CD8-positive, alpha-beta memory T cell (primary cell): Measurements from ENCODE around the gene POPDC3. TPM values are rescaled to one million over a fixed set of nuclear protein-coding genes. Genes with fewer than 3 reads are reported as not detected.
"Not testable (repeated sequence)": the region's sequence is repeated elsewhere in the genome, so short reads cannot be mapped to it uniquely, and the experiment has no call there.

Experiments used
- CTCF ChIA-PET: fragments of 350-600 bp; sonication (Branson Sonifier 250); formaldehyde crosslinking; loops from one replicate; lab custom pipeline; 2021; ENCODE audit warnings: antibody characterized with exemption; lab: Charles Lee
- POLR2A ChIA-PET: fragments of 350-600 bp; sonication (Branson Sonifier 250); formaldehyde crosslinking; loops from one replicate; lab custom pipeline; 2021; ENCODE audit warnings: antibody characterized with exemption; lab: Charles Lee
- DNase-seq, 5 donors: peaks; one replicate each; pipeline versions ENCODE4 v3.0.0 to v3.0.0-alpha.2; 2020 to 2022; ENCODE audit warnings: mixed read lengths in 1 of 5
- H3K27ac ChIP-seq: one replicate; pipeline ENCODE4 v1.7.0; 2013; ENCODE audit warnings: low read depth, mild to moderate bottlenecking, low read length, moderate library complexity
- H3K27me3 ChIP-seq: 2 replicates; pipeline ENCODE4 v1.7.0; 2013; ENCODE audit warnings: low read length, mild to moderate bottlenecking; ENCODE audit not compliant: insufficient read depth, poor library complexity, severe bottlenecking
- H3K36me3 ChIP-seq: 2 replicates; pipeline ENCODE4 v1.7.0; 2013; ENCODE audit warnings: mild to moderate bottlenecking, low read length, moderate library complexity; ENCODE audit not compliant: insufficient read depth
- H3K4me1 ChIP-seq: 2 replicates; pipeline ENCODE4 v1.7.0; 2013; ENCODE audit warnings: mild to moderate bottlenecking, low read length, moderate library complexity; ENCODE audit not compliant: insufficient read depth
- H3K4me3 ChIP-seq: 2 replicates; pipeline ENCODE4 v1.7.0; 2013; ENCODE audit warnings: mild to moderate bottlenecking, low read length
- H3K9me3 ChIP-seq: 2 replicates; pipeline ENCODE4 v1.7.0; 2013; ENCODE audit warnings: mild to moderate bottlenecking, low read length
- H3K27ac Mint-ChIP-seq, 8 donors: one replicate each; pipeline ENCODE4 v1.8.0; 2020 to 2021; ENCODE audit warnings: mixed read lengths in 8 of 8, mild to moderate bottlenecking in 6 of 8, inconsistent platforms in 3 of 8, moderate library complexity in 3 of 8
- H3K27me3 Mint-ChIP-seq, 2 donors: one replicate each; pipeline ENCODE4 v1.8.0; 2020 to 2021; ENCODE audit warnings: mixed read lengths in 2 of 2, mild to moderate bottlenecking in 1 of 2, moderate library complexity in 1 of 2
- H3K36me3 Mint-ChIP-seq, 3 donors: one replicate each; pipeline ENCODE4 v1.8.0; 2020 to 2021; ENCODE audit warnings: mixed read lengths in 3 of 3, inconsistent platforms in 1 of 3, mild to moderate bottlenecking in 1 of 3
- H3K4me1 Mint-ChIP-seq, 3 donors: one replicate each; pipeline ENCODE4 v1.8.0; 2020 to 2021; ENCODE audit warnings: mixed read lengths in 3 of 3, inconsistent platforms in 1 of 3, mild to moderate bottlenecking in 1 of 3
- H3K4me3 Mint-ChIP-seq, 7 donors: one replicate each; pipeline ENCODE4 v1.8.0; 2020 to 2021; ENCODE audit warnings: mixed read lengths in 7 of 7, mild to moderate bottlenecking in 6 of 7, moderate library complexity in 4 of 7, inconsistent platforms in 2 of 7
- H3K9me3 Mint-ChIP-seq, 5 donors: one replicate each; pipeline ENCODE4 v1.8.0; 2020 to 2022; ENCODE audit warnings: mixed read lengths in 5 of 5, mild to moderate bottlenecking in 3 of 5, moderate library complexity in 2 of 5, inconsistent platforms in 1 of 5
- polyA plus RNA-seq: library from polyadenylated mRNA; unstranded; fragments of 300-500 nt; fragmentation: Illumina TruSeq; gene quantifications from one replicate; pipeline ENCODE4 v1.2.3, GENCODE V29; 2021
- total RNA-seq, 2 experiments: library from RNA; stranded (reverse); gene quantifications; one replicate each; pipeline ENCODE4 v1.2.3, GENCODE V29; 2021

Gene POPDC3
- not detected for total RNA-seq
- polyA plus RNA-seq, result not detected

GRCh38 chr6:105179244-105180065 is at the start of gene POPDC3:
POPDC3 (minus strand) TSS chr6:105180014; CDS start chr6:105161909, 18,105 bp downstream.
- Histone ChIP-seq H3K27me3 (no peaks in the 10 kb centered on the region), H3K4me3 (no peak within 1 kb of the TSS), H3K36me3 (no peaks in the 10 kb centered on the region), H3K9me3 (no peaks in the 10 kb centered on the region), H3K4me1 (no peaks in the 10 kb centered on the region), H3K27ac (no peak within 1 kb of the TSS)
- POLR2A ChIA-PET, result no interaction called here
- no peaks in the 10 kb centered on the region for H3K36me3 Mint-ChIP-seq
- no peaks in the 10 kb centered on the region for H3K9me3 Mint-ChIP-seq
- peaks cover 35 to 62% of the 10 kb centered on the region in 2 donors for H3K27me3 Mint-ChIP-seq
- H3K4me3 Mint-ChIP-seq, result peak within 1 kb of the TSS in 6 of 7 donors; percentile 20 to 72 (median 47)
- H3K27ac Mint-ChIP-seq, result no peak within 1 kb of the TSS
- peaks cover 0 to 14% (median 2%) of the 10 kb centered on the region in 3 donors for H3K4me1 Mint-ChIP-seq
- CTCF ChIA-PET, result no interaction called here
- DNase-seq, result no peak

- no peaks in the 10 kb centered on the region for H3K27me3 ChIP-seq
- no peaks in the 10 kb centered on the region for H3K4me1 ChIP-seq
- no peaks in the 10 kb centered on the region for H3K4me1 Mint-ChIP-seq
- POLR2A ChIA-PET, result no interaction called here
- no peaks in the 10 kb centered on the region for H3K36me3 ChIP-seq
- H3K4me3 Mint-ChIP-seq, result no peak overlapping the region
- H3K4me3 ChIP-seq, result no peak overlapping the region
- no peak overlapping the region for H3K27ac ChIP-seq
- H3K27ac Mint-ChIP-seq, result no peak overlapping the region
- H3K9me3 Mint-ChIP-seq, result peaks cover 0 to 3% (median 0%) of the 10 kb centered on the region in 5 donors
- no peak for DNase-seq
- no peaks in the 10 kb centered on the region for H3K9me3 ChIP-seq
- H3K36me3 Mint-ChIP-seq, result no peaks in the 10 kb centered on the region
- CTCF ChIA-PET, result no interaction called here
- H3K27me3 Mint-ChIP-seq, result peaks cover 19 to 37% of the 10 kb centered on the region in 2 donors
Measured at GRCh38 chr6:105227295-105227767, 47.5 kb upstream of the POPDC3 start.

- no peaks in the 10 kb centered on the region for H3K4me1 Mint-ChIP-seq
- DNase-seq, result no peak
- H3K36me3 Mint-ChIP-seq, result no peaks in the 10 kb centered on the region
- no peak overlapping the region for H3K4me3 ChIP-seq
- H3K4me3 Mint-ChIP-seq, result no peak overlapping the region
- no peak overlapping the region for H3K27ac ChIP-seq
- H3K9me3 ChIP-seq, result no peaks in the 10 kb centered on the region
- ChIA-PET POLR2A (no interaction called here), CTCF (no interaction called here)
- H3K36me3 ChIP-seq, result no peaks in the 10 kb centered on the region
- H3K27me3 ChIP-seq, result no peaks in the 10 kb centered on the region
- H3K27me3 Mint-ChIP-seq, result peaks cover 15 to 32% of the 10 kb centered on the region in 2 donors
- no peaks in the 10 kb centered on the region for H3K4me1 ChIP-seq
- H3K27ac Mint-ChIP-seq, result no peak overlapping the region
- peaks cover 0 to 3% (median 0%) of the 10 kb centered on the region in 5 donors for H3K9me3 Mint-ChIP-seq
Measured at GRCh38 chr6:105226598-105227294, 46.9 kb upstream of the POPDC3 start.

GRCh38 chr6:105223242-105223641 is 43.4 kb upstream of the POPDC3 start:
- no peaks in the 10 kb centered on the region for H3K36me3 ChIP-seq
- Mint-ChIP-seq H3K36me3 (no peaks in the 10 kb centered on the region), H3K27ac (no peak overlapping the region), H3K9me3 (peaks cover 0 to 4% (median 0%) of the 10 kb centered on the region in 5 donors), H3K4me1 (no peaks in the 10 kb centered on the region), H3K4me3 (no peak overlapping the region), H3K27me3 (peaks cover 10 to 11% of the 10 kb centered on the region in 2 donors)
- no peak overlapping the region for H3K4me3 ChIP-seq
- H3K9me3 ChIP-seq, result no peaks in the 10 kb centered on the region
- H3K27ac ChIP-seq, result no peak overlapping the region
- H3K4me1 ChIP-seq, result no peaks in the 10 kb centered on the region
- ChIA-PET CTCF (no interaction called here), POLR2A (no interaction called here)
- no peaks in the 10 kb centered on the region for H3K27me3 ChIP-seq
- DNase-seq, result no peak

DNA sequence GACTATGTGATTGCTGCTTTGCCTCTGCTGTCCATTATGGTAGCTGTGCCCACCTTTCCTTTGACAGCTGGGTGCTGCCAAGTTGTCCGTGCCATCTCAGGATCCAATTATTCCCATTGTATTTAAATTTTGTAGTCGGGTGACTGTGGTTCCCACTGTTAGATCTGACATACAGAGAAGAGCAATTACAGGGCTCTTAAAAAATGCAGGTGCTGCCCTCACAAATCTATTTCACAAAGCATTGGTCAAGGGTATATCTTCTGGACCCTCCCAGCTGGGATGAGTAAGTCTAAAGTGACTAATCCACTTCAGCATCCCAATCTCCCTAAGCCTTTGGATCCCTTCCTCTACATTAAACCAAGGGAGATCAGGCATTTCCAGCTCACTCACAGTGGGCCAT is 41.4 kb upstream of the POPDC3 start:
- POLR2A ChIA-PET, result not testable (repeated sequence)

DNA sequence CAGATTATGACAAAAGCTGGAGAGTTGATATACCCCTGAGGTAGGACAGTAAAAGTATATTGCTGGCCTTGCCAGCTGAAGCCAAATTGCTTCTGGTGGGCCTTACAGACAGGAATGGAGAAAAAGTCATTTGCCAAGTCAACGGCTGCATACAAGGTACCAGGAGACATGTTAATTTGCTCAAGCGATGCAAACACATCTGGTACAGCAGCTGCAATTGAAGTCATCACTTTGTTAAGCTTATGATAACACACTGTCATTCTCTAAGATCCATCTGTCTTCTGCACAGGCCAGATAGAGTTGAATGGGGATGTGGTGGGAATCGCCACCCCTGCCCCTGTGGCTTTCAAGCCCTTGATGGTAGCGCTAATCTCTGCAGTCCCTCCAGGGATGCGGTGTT is 40.4 kb upstream of the POPDC3 start:
- no peaks in the 10 kb centered on the region for H3K27me3 ChIP-seq
- DNase-seq, result no peak
- H3K9me3 Mint-ChIP-seq, result peaks cover 0 to 4% (median 0%) of the 10 kb centered on the region in 5 donors
- H3K4me3 Mint-ChIP-seq, result no peak overlapping the region
- no peaks in the 10 kb centered on the region for H3K4me1 ChIP-seq
- no peaks in the 10 kb centered on the region for H3K36me3 Mint-ChIP-seq
- no peak overlapping the region for H3K27ac Mint-ChIP-seq
- POLR2A ChIA-PET, result no interaction called here
- no peak overlapping the region for H3K4me3 ChIP-seq
- no peaks in the 10 kb centered on the region for H3K4me1 Mint-ChIP-seq
- H3K9me3 ChIP-seq, result no peaks in the 10 kb centered on the region
- CTCF ChIA-PET, result no interaction called here
- H3K27me3 Mint-ChIP-seq, result peaks cover 11 to 21% of the 10 kb centered on the region in 2 donors
- no peak overlapping the region for H3K27ac ChIP-seq
- H3K36me3 ChIP-seq, result no peaks in the 10 kb centered on the region

More for the DNA sequence above, 41.4 kb upstream of the POPDC3 start:
- H3K27ac Mint-ChIP-seq, H3K4me3 Mint-ChIP-seq, H3K9me3 Mint-ChIP-seq, H3K4me1 Mint-ChIP-seq, H3K4me3 ChIP-seq, H3K27ac ChIP-seq, H3K4me1 ChIP-seq, H3K27me3 ChIP-seq, H3K9me3 ChIP-seq, H3K36me3 ChIP-seq, H3K36me3 Mint-ChIP-seq, DNase-seq, CTCF ChIA-PET: not testable (repeated sequence)
- peaks cover 7 to 18% of the 10 kb centered on the region in 2 donors for H3K27me3 Mint-ChIP-seq

DNA sequence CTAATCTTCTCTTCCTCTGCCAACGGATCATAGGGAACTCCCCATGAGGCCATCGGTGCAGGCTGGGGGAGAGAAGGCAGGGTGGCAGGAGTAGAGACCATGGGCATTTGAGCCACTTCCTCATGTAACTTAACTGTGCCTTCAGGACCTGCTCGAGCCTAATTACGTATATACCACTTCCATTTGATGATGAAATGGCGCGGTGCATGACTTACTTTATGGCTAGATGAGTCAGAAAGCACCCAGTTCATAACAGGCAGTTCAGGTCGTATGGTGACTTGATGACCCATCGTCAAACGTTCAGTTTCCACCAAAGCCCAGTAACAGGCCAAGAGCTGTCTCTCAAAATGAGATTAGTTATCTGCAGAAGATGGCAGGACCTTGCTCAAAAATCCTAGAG is 39.4 kb upstream of the POPDC3 start:
- POLR2A ChIA-PET, result not testable (repeated sequence)

GRCh38 chr6:105215506-105215905 is 35.7 kb upstream of the POPDC3 start:
- ChIA-PET CTCF (no interaction called here), POLR2A (no interaction called here)
- no peaks in the 10 kb centered on the region for H3K9me3 ChIP-seq
- Mint-ChIP-seq H3K36me3 (no peaks in the 10 kb centered on the region), H3K27ac (no peak overlapping the region), H3K27me3 (peaks cover 6 to 16% of the 10 kb centered on the region in 2 donors), H3K9me3 (peaks cover 0 to 2% (median 0%) of the 10 kb centered on the region in 5 donors), H3K4me1 (no peaks in the 10 kb centered on the region), H3K4me3 (no peak overlapping the region)
- H3K4me1 ChIP-seq, result no peaks in the 10 kb centered on the region
- no peaks in the 10 kb centered on the region for H3K27me3 ChIP-seq
- no peak overlapping the region for H3K4me3 ChIP-seq
- H3K36me3 ChIP-seq, result no peaks in the 10 kb centered on the region
- DNase-seq, result no peak
- H3K27ac ChIP-seq, result no peak overlapping the region

More for the DNA sequence above, 39.4 kb upstream of the POPDC3 start:
- H3K4me3 Mint-ChIP-seq, H3K4me3 ChIP-seq, H3K9me3 ChIP-seq, DNase-seq, H3K27ac ChIP-seq, H3K36me3 Mint-ChIP-seq, H3K27me3 ChIP-seq, H3K27ac Mint-ChIP-seq, H3K4me1 ChIP-seq, H3K4me1 Mint-ChIP-seq, CTCF ChIA-PET, H3K36me3 ChIP-seq, H3K9me3 Mint-ChIP-seq: not testable (repeated sequence)
- peaks cover 8 to 23% of the 10 kb centered on the region in 2 donors for H3K27me3 Mint-ChIP-seq
